GM19238 (cell line): ENCODE measurements around the gene SAMD7.

ENCODE experiments used
- DNase-seq: peaks from one replicate; pipeline ENCODE4 v3.0.0; 2011; ENCODE audit warnings: low spot score; ENCODE audit not compliant: insufficient read length

SAMD7 gene

GRCh38 chr3:169907476-169907875, 3.9 kb upstream of the SAMD7 start:
- no peak for DNase-seq

GRCh38 chr3:169907944-169908343, 3.4 kb upstream of the SAMD7 start:
- DNase-seq, result no peak

- DNase-seq, result no peak
These were observed 2.0 kb downstream of the SAMD7 start for GRCh38 chr3:169913323-169913722.

GRCh38 chr3:169914321-169914720, 2.9 kb downstream of the SAMD7 start:
- no peak for DNase-seq

GRCh38 chr3:169923189-169923588, 11.8 kb downstream of the SAMD7 start:
- DNase-seq, result no peak

- no peak for DNase-seq
These were observed 12.5 kb downstream of the SAMD7 start for GRCh38 chr3:169923831-169924230.

- DNase-seq, result no peak
These were observed 18.6 kb downstream of the SAMD7 start for GRCh38 chr3:169929830-169930519.

GRCh38 chr3:169930843-169931242, 19.5 kb downstream of the SAMD7 start:
- no peak for DNase-seq

- peak; percentile 42 for DNase-seq
These were observed 20.6 kb downstream of the SAMD7 start for GRCh38 chr3:169931747-169932520.

GRCh38 chr3:169939320-169939719, 27.9 kb downstream of the SAMD7 start:
- DNase-seq, result no peak

- DNase-seq, result no peak
These were observed 28.4 kb downstream of the SAMD7 start for GRCh38 chr3:169939751-169940150.

GRCh38 chr3:169940470-169941181, 29.3 kb downstream of the SAMD7 start:
- no peak for DNase-seq

GRCh38 chr3:169945313-169945712, 33.9 kb downstream of the SAMD7 start:
- DNase-seq, result peak; percentile 35

GRCh38 chr3:169946336-169946735, 35.0 kb downstream of the SAMD7 start:
- DNase-seq, result no peak

GRCh38 chr3:169948559-169949448, 37.4 kb downstream of the SAMD7 start:
- DNase-seq, result no peak

GRCh38 chr3:169952045-169952444, 40.7 kb downstream of the SAMD7 start:
- no peak for DNase-seq

GRCh38 chr3:169953462-169954141, 42.2 kb downstream of the SAMD7 start:
- no peak for DNase-seq

GRCh38 chr3:169954142-169954756, 42.9 kb downstream of the SAMD7 start:
- DNase-seq, result no peak

GRCh38 chr3:169955406-169955805, 44.0 kb downstream of the SAMD7 start:
- DNase-seq, result no peak

GRCh38 chr3:169964176-169964575, 52.8 kb downstream of the SAMD7 start:
- no peak for DNase-seq
